HK-2 (cell line): ENCODE measurements around the gene GPX5.
A peak's percentile ranks its signal among the peaks of the same experiment; 100 is the strongest.
"Not testable (repeated sequence)": the region's sequence is repeated elsewhere in the genome, so short reads cannot be mapped to it uniquely, and the experiment has no call there.

Experiments used
- DNase-seq: peaks from one replicate; pipeline ENCODE4 v3.0.0-alpha.2; 2018; ENCODE audit not compliant: unreplicated experiment

Gene GPX5

GRCh38 chr6:28525496-28526039 lies at the start of gene GPX5:
Gene GPX5, plus strand, starts transcription at chr6:28525881. Its CDS starts 133 bp downstream, at chr6:28526014.
- DNase-seq = peak; percentile 49

GRCh38 chr6:28478518-28478917 lies 47.2 kb upstream of the GPX5 start:
- no peak for DNase-seq

- DNase-seq = no peak
Measured at GRCh38 chr6:28480253-28480932, 45.3 kb upstream of the GPX5 start.

- DNase-seq = no peak
Measured at GRCh38 chr6:28485482-28485881, 40.2 kb upstream of the GPX5 start.

GRCh38 chr6:28486533-28486932 lies 39.1 kb upstream of the GPX5 start:
- DNase-seq = no peak

- DNase-seq = no peak
Measured at GRCh38 chr6:28486988-28487742, 38.5 kb upstream of the GPX5 start.

- peak; percentile 72 for DNase-seq
Measured at GRCh38 chr6:28488916-28489365, 36.7 kb upstream of the GPX5 start.

GRCh38 chr6:28489366-28490204 lies 36.1 kb upstream of the GPX5 start:
- DNase-seq = peak; percentile 80

- DNase-seq = no peak
Measured at GRCh38 chr6:28490205-28490890, 35.3 kb upstream of the GPX5 start.

- DNase-seq = no peak
Measured at GRCh38 chr6:28491984-28492317, 33.7 kb upstream of the GPX5 start.

- no peak for DNase-seq
Measured at GRCh38 chr6:28496099-28496779, 29.4 kb upstream of the GPX5 start.

GRCh38 chr6:28497306-28497705 lies 28.4 kb upstream of the GPX5 start:
- DNase-seq = no peak

- DNase-seq = no peak
Measured at GRCh38 chr6:28497893-28498292, 27.8 kb upstream of the GPX5 start.

GRCh38 chr6:28501259-28501658 lies 24.4 kb upstream of the GPX5 start:
- DNase-seq = no peak

- DNase-seq = not testable (repeated sequence)
Measured at GRCh38 chr6:28502136-28502535, 23.5 kb upstream of the GPX5 start.

GRCh38 chr6:28502709-28503305 lies 22.9 kb upstream of the GPX5 start:
- not testable (repeated sequence) for DNase-seq

GRCh38 chr6:28505733-28506132 lies 19.9 kb upstream of the GPX5 start:
- no peak for DNase-seq

GRCh38 chr6:28506807-28507475 lies 18.7 kb upstream of the GPX5 start:
- no peak for DNase-seq

GRCh38 chr6:28511628-28512300 lies 13.9 kb upstream of the GPX5 start:
- DNase-seq = no peak
